Tracheal epithelial cell (primary cell): Measurements from ENCODE around the gene PPAT. TPM values are rescaled to one million over a fixed set of nuclear protein-coding genes. Genes with fewer than 3 reads are reported as not detected.

Experiments used
- total RNA-seq: library from RNA; depleted of rRNA; stranded (reverse); fragments of >200 nt; gene quantifications from 2 replicates; pipeline ENCODE4 v1.2.1, GENCODE V29; 2014

PPAT gene
- total RNA-seq, result 26.0 and 39.6 TPM in 2 replicates

DNA sequence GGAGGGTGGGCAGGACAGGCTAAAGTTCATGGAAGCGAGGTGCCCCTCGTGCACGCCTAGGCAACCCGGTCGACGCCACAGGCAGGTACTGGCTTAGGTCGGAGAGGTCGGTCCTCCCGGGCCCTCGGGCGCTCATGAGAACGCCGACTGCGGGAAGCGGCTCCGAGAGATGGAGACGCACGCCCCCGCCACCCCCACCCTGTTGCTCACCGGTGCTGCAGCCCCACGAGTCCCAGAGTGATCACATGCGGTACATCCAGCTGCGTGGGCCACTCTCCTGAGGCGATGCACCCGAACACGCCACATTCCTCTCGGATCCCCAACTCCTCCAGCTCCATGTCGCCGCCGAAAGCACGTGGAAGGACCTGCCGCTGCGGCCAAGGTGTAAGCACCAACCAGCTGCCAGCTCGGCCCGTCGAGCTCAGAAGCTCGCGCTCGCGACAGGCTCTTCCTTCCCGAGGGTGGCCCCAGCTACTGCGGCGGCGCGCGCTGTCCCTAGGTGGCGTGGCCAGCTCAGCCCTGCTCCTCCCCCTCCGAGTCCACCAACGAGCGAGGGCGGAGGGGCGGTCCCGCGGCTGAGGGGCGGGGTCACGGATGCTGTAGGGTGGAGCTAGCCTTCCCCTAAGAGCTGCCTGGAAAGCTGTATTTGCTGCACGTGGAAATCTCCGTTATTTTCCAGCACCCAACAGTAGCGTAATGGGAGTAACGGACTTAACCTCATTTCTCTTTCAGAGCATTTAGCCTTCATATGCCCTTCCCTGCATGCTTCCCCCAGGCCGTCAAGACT lies at the start of gene PPAT:
Gene PPAT, minus strand, starts transcription at position 476 of the 787 bp plus-strand sequence. Its CDS starts 138 bp downstream, at position 338.

DNA sequence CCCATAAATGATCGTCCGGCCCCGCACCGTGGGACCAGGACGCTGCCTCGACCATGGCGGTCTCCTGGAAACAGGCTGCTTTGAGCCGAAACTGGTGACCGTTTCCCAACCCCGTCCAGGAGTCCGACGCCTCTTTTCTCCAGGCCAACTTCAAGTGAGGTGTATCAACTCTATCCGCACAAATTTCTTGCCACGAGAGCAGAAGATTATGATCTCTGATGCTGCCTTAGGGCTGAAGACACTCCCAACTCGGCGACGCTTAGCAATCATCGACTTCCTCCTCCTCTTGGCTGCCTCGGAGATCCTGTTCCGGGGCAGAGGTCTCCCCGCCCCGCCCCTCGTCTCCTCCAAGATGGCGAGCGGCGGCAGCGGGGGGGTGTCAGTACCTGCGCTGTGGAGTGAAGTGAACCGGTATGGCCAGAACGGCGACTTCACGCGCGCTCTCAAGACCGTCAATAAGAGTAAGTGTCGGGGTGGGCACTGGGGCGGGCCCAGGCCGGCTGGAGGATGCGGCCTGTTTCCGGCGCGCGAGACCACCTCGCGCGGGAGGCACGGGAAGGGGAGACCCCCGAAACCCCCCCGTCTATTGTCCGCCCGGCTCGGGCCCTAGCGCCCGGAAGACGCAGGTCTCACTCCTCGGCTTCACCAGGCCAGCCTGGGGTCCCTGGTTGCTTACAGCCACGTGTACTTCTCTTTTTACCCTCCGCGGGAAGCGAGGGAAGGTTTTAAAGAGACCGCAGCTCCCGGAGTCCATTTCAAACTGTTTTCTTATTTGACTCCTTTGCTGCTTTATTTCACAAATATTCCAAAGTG lies 32.1 kb upstream of the PPAT start, which contains the start of gene SRP72:
Gene SRP72, plus strand, starts transcription at position 334 of the 813 bp plus-strand sequence. Its CDS starts 19 bp downstream, at position 353.

DNA sequence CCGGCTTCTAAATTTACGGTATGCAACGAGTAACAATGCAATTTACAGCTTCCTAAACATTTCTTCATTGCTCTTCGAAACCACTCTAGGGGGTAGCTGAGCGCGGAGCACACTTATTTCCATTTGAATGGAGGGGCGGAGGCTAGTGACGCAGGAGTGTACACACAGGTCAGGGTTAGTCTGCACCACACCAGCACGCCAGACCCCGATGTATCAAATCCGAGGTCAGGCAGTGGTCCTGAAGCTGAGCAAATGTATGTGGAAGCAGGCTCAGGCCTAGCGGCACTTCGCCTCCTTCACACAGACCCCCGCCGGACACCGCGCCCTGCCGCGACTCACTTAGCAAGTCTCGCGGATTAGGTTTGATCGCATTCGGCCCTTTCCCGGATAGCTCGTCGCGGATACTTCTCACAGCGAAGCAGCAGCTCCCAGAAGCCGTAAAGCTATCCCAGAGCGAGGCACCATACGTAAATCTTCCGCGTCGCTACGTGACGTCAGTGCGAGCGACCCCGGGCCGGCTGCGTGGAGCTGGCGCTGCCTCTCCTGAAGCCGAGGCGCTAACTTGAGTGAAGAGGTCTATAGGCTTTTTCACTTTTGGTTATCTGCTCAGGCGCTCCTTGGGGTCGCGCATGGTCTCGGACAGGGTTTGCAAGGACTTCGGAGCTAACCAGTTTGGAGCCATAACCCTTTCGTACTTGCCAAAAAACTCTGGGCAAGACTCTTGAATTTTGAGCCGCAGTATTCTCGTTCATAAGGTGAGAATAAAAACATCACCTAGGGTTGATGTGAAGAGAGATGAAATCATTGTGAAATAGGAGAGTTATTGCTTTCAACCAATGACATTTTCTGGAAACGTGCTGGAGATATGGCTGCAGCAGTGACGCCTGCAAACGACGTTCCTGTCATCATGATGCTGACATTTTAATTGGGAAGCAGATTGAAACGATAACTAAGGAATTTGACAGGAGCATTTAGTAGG lies 48.1 kb downstream of the PPAT start, which contains the start of gene AASDH:
Gene AASDH, minus strand, starts transcription at position 469 of the 979 bp plus-strand sequence. CDS start 3,192 bp downstream, outside the sequence.

Other genes with a start within 250 kb of the PPAT start
- gene AASDH, start 48.1 kb downstream of the PPAT start, total RNA-seq, result 11.6 and 26.6 TPM in 2 replicates
- gene PAICS, start 645 bp upstream of the PPAT start, total RNA-seq, result 43.4 and 58.2 TPM in 2 replicates
- gene SRP72, start 32.0 kb upstream of the PPAT start, total RNA-seq, result 68.8 and 72.8 TPM in 2 replicates
- 0.43 TPM in 1 of 2 replicates, not detected in the other for gene ARL9, start 70.2 kb upstream of the PPAT start, total RNA-seq
- gene HOPX, start 245.7 kb upstream of the PPAT start, total RNA-seq, result 19.8 and 50.3 TPM in 2 replicates